Esophagus squamous epithelium (tissue), 4 donors: Measurements from ENCODE around the gene CACNA1B.
"Not testable (repeated sequence)": the region's sequence is repeated elsewhere in the genome, so short reads cannot be mapped to it uniquely, and the experiment has no call there.

Experiments used
- POLR2A ChIP-seq, 4 donors: fragments of 450-650 bp; IDR thresholded peaks; one replicate each; pipeline ENCODE4 v1.6.1; 2017; ENCODE audit warnings: antibody characterized with exemption in 4 of 4, mild to moderate bottlenecking in 4 of 4, moderate library complexity in 3 of 4
- TF ChIP-seq, protein P1 (sequence below), 6 experiments: fragments of 450-650 bp in 4 of 6; fragments of 200-600 bp in 2 of 6; sonication (generic) in 2 of 6; IDR thresholded peaks; one replicate each; pipeline ENCODE4 v1.5.1; 2016 to 2019; ENCODE audit warnings: antibody characterized with exemption in 6 of 6, mild to moderate bottlenecking in 4 of 6, moderate library complexity in 4 of 6

DNA sequence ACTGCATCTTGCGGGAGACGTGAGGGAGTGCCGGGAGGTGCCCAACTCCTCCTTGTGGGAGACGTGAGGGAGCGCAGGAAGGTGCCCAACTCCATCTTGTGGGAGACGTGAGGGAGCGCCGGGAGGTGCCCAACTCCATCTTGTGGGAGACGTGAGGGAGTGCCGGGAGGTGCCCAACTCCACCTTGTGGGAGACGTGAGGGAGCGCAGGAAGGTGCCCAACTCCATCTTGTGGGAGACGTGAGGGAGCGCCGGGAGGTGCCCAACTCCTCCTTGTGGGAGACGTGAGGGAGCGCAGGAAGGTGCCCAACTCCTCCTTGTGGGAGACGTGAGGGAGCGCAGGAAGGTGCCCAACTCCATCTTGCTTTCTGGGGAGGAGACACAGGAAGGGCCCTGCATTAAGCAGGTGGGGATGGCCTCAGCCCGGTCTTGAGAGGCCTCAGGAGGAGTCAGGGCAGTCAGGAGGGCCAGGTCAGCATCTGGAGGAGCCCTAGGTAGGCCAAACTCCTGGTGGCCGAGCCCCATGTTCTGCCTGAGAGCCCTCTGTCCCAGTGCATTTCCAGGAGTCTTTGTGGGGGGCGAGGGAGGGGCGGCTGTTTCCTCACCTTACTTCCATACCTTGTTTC lies 236.2 kb downstream of the CACNA1B start:
- TF ChIP-seq, protein P1, sequence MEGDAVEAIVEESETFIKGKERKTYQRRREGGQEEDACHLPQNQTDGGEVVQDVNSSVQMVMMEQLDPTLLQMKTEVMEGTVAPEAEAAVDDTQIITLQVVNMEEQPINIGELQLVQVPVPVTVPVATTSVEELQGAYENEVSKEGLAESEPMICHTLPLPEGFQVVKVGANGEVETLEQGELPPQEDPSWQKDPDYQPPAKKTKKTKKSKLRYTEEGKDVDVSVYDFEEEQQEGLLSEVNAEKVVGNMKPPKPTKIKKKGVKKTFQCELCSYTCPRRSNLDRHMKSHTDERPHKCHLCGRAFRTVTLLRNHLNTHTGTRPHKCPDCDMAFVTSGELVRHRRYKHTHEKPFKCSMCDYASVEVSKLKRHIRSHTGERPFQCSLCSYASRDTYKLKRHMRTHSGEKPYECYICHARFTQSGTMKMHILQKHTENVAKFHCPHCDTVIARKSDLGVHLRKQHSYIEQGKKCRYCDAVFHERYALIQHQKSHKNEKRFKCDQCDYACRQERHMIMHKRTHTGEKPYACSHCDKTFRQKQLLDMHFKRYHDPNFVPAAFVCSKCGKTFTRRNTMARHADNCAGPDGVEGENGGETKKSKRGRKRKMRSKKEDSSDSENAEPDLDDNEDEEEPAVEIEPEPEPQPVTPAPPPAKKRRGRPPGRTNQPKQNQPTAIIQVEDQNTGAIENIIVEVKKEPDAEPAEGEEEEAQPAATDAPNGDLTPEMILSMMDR (IDR thresholded peaks at IDR 0.05): not testable (repeated sequence)
- TF ChIP-seq POLR2A (IDR thresholded peaks at IDR 0.05): not testable (repeated sequence)
